SK-N-SH treated with all-trans-retinoic acid at 6 μM for 48 hours (cell line): Measurements from ENCODE around the gene CLTC.

Source experiments
- CREB5 ChIP-seq: fragments of 250-450 bp; sonication (Bioruptor Pico); IDR thresholded peaks from 2 replicates; pipeline ENCODE4 v1.5.1; 2020; ENCODE audit warnings: low read depth, mild to moderate bottlenecking, moderate library complexity
- PATZ1 ChIP-seq: fragments of 250-450 bp; sonication (Bioruptor Pico); IDR thresholded peaks from 2 replicates; pipeline ENCODE4 v1.8.0; 2020; ENCODE audit warnings: mild to moderate bottlenecking, moderate library complexity, borderline replicate concordance
- RARB ChIP-seq: fragments of 250-450 bp; sonication (Bioruptor Pico); IDR thresholded peaks from 2 replicates; pipeline ENCODE4 v1.8.0; 2021; ENCODE audit warnings: mild to moderate bottlenecking, moderate library complexity
- SNAI2 ChIP-seq: fragments of 250-450 bp; sonication (Bioruptor Pico); IDR thresholded peaks from 2 replicates; pipeline ENCODE4 v1.5.0; 2020; ENCODE audit warnings: mild to moderate bottlenecking, moderate library complexity
- ZFP3 ChIP-seq: fragments of 250-450 bp; sonication (Bioruptor Pico); IDR thresholded peaks from 2 replicates; pipeline ENCODE4 v1.5.0; 2020; ENCODE audit warnings: mild to moderate bottlenecking, moderate library complexity
- ZNF70 ChIP-seq: fragments of 450-650 bp; formaldehyde crosslinking; IDR thresholded peaks from 2 replicates; pipeline ENCODE4 v1.5.0; 2020; ENCODE audit warnings: mild to moderate bottlenecking, moderate library complexity
- ZNF8 ChIP-seq: fragments of 450-650 bp; formaldehyde crosslinking; IDR thresholded peaks from 2 replicates; pipeline ENCODE4 v1.5.0; 2020; ENCODE audit warnings: mild to moderate bottlenecking, moderate library complexity

- TF ChIP-seq ZNF70 (CRISPR knock-in tag) (no peak), PATZ1 (CRISPR knock-in tag) (no peak), CREB5 (CRISPR knock-in tag) (no peak), SNAI2 (no peak), ZNF8 (CRISPR knock-in tag) (no peak), RARB (CRISPR knock-in tag) (no peak), ZFP3 (CRISPR knock-in tag) (no peak)
Measured at GRCh38 chr17:59633658-59634359, 14.1 kb downstream of the CLTC start.
